LNCAP (cell line): Measurements from ENCODE around the gene KIF6.

Experiments
- CTCF ChIP-seq: fragments of 450-650 bp; IDR thresholded peaks from 2 replicates; pipeline ENCODE4 v1.5.1; 2017; ENCODE audit warnings: mild to moderate bottlenecking

The KIF6 gene

GRCh38 chr6:39565956-39566355 lies 159.3 kb downstream of the KIF6 start:
- TF ChIP-seq CTCF: no peak

GRCh38 chr6:39563566-39564311 lies 161.5 kb downstream of the KIF6 start:
- no peak for TF ChIP-seq CTCF

GRCh38 chr6:39561536-39562266 lies 163.5 kb downstream of the KIF6 start:
- TF ChIP-seq CTCF: no peak

- TF ChIP-seq CTCF: no peak
Measured at GRCh38 chr6:39560915-39561314, 164.3 kb downstream of the KIF6 start.

- TF ChIP-seq CTCF: no peak
Measured at GRCh38 chr6:39558591-39559190, 166.5 kb downstream of the KIF6 start.

- TF ChIP-seq CTCF: no peak
Measured at GRCh38 chr6:39558079-39558478, 167.1 kb downstream of the KIF6 start.

- no peak for TF ChIP-seq CTCF
Measured at GRCh38 chr6:39555136-39555535, 170.1 kb downstream of the KIF6 start.
